ENCODE data around the gene ROBO1.

DNA sequence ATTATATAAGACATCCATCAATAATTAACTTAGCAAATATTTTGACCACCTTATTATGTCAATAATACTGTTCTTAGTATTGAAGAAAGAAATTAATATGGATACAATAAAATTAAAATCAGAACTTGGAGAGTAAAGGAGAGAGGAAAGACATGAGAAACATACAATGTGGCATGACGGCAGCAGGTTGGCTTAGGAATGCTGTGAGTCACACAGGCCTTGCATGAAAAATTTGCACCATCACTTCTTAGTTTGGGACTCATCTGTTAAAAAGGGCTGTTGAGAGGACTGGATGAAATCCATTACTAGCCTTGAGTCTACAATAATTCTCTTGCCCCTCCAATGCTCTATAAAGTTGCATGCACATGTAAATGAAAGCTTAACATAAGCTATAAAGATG is 880.8 kb downstream of the ROBO1 start:
- TF ChIP-seq, protein P1, sequence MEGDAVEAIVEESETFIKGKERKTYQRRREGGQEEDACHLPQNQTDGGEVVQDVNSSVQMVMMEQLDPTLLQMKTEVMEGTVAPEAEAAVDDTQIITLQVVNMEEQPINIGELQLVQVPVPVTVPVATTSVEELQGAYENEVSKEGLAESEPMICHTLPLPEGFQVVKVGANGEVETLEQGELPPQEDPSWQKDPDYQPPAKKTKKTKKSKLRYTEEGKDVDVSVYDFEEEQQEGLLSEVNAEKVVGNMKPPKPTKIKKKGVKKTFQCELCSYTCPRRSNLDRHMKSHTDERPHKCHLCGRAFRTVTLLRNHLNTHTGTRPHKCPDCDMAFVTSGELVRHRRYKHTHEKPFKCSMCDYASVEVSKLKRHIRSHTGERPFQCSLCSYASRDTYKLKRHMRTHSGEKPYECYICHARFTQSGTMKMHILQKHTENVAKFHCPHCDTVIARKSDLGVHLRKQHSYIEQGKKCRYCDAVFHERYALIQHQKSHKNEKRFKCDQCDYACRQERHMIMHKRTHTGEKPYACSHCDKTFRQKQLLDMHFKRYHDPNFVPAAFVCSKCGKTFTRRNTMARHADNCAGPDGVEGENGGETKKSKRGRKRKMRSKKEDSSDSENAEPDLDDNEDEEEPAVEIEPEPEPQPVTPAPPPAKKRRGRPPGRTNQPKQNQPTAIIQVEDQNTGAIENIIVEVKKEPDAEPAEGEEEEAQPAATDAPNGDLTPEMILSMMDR (IDR thresholded peaks at IDR 0.05; ENCODE audit: low read length) = no peak
- TF ChIP-seq EZH2phosphoT487 (IDR thresholded peaks at IDR 0.05; ENCODE audit: low read length) = no peak

Data from MM.1S (cell line).